K562 (cell line): ENCODE measurements around the gene SMG6.

Experiments used
- CC2D1A ChIP-seq: fragments of 450-650 bp; IDR thresholded peaks from 2 replicates; pipeline ENCODE4 v1.6.1; 2017; ENCODE audit warnings: mild to moderate bottlenecking
- CHD2 ChIP-seq: IDR thresholded peaks from 2 replicates; pipeline ENCODE4 v1.6.1; 2011; ENCODE audit warnings: low read depth, low read length
- HNRNPK ChIP-seq: fragments of 200-400 bp; formaldehyde crosslinking; IDR thresholded peaks from one replicate; pipeline ENCODE4 v1.6.1; 2018; ENCODE audit warnings: mild to moderate bottlenecking, low read depth, low read length; ENCODE audit not compliant: poor library complexity, severe bottlenecking
- PCBP2 ChIP-seq: fragments of 200-400 bp; formaldehyde crosslinking; IDR thresholded peaks from 2 replicates; pipeline ENCODE4 v1.6.1; 2018; ENCODE audit warnings: low read length, low read depth, mild to moderate bottlenecking, moderate library complexity; ENCODE audit not compliant: poor library complexity, severe bottlenecking
- POLR2A ChIP-seq: fragments of 450-650 bp; conservative IDR thresholded peaks from 2 replicates; pipeline ENCODE4 v1.6.1; 2016
- SRSF9 ChIP-seq: fragments of 200-400 bp; formaldehyde crosslinking; IDR thresholded peaks from 2 replicates; pipeline ENCODE4 v1.6.1; 2017; ENCODE audit warnings: low read depth, low read length, borderline replicate concordance
- ZBTB1 ChIP-seq: sonication (generic); formaldehyde crosslinking; IDR thresholded peaks from 2 replicates; pipeline ENCODE4 v1.8.1; 2023; ENCODE audit warnings: missing genetic modification reagents, low read depth, mild to moderate bottlenecking, borderline replicate concordance
- ZBTB7A ChIP-seq: IDR thresholded peaks from 2 replicates; pipeline ENCODE4 v1.6.1; 2011; ENCODE audit warnings: low read depth, mild to moderate bottlenecking, low read length, moderate library complexity, borderline replicate concordance; ENCODE audit not compliant: control insufficient read depth
- ZNF766 ChIP-seq: fragments of 200-800 bp; sonication (Bioruptor generic); conservative IDR thresholded peaks from 2 replicates; pipeline ENCODE4 v1.6.1; 2016; ENCODE audit warnings: missing genetic modification characterization, missing compliant biosample characterization

DNA sequence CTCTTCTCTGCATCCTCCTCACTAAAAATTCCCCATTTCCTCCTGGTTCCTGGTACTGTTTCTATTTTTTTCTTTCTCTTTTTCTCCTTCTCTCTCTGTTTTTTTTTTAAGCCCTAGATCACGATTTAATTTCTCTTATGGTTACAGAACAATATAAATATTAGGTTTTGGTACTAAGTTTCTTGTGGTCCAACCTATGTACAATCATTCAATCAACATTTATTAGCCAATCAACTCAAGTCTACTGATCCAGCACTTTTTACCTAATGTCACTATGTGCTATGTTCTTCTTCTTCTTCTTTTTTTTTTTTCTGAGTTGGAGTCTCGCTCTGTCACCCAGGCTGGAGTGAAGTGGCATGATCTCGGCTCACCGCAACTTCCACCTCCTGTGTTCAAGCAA, 291.1 kb downstream of the SMG6 start:
- TF ChIP-seq ZBTB7A: no peak
- TF ChIP-seq SRSF9: no peak
- TF ChIP-seq CC2D1A: no peak
- no peak for TF ChIP-seq PCBP2
- no peak for TF ChIP-seq ZBTB1 (CRISPR knock-in tag)
- TF ChIP-seq ZNF766 (CRISPR knock-in tag): no peak
- no peak for TF ChIP-seq CHD2
- no peak for TF ChIP-seq HNRNPK
- TF ChIP-seq POLR2A: no peak
